Stimulated activated CD8-positive, alpha-beta memory T cell treated with anti-CD3 and anti-CD28 coated beads, Interleukin-4, amount 100 ng/mL, for 24 hours (primary cell): ENCODE results near the gene NEUROG1.

ENCODE experiments used
- DNase-seq: peaks from one replicate; pipeline ENCODE4 v3.0.0-alpha.2; 2020; ENCODE audit warnings: low read depth

NEUROG1 gene

DNA sequence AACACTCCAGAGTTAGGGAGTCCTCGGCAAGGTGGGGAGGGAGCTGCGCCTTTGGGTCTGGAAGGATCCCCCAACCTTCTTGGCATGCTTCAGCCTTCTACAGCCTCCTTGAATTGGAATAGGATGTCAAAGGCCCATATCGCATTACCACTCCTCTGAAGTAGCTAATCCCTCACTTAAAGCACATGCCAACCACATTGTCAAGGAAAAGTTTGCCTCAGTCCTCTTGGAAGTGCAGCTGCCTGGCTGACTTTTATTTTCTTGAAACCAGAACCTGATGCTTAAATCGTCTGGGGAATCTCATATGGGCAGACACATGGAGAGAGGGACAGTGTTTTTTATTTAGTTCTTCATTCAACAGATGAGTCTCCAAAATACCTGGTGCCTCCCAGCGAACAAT is 28.6 kb upstream of the NEUROG1 start:
- DNase-seq, result no peak

DNA sequence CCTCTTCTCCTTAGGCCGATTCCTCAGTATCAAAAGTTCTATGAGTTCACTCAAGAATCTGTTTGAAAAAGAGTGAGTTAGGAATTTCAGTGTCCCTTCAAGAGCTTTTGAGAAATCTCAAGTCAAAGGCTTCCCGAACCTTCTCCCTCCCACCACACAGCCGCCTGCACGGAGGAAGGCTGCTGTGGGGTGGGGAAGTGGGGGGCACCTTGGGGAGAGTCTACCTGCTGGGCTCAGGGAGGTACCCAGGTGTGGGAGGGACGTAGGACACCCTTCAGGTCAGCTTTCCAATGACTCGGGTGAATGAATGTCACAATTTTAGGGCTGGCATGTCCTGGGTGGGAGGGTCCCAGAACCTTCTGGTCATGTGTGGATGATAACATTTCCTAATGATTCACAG is 25.5 kb upstream of the NEUROG1 start:
- no peak for DNase-seq

GRCh38 chr5:135560858-135561257 is 25.1 kb upstream of the NEUROG1 start:
- DNase-seq, result peak; percentile 48

GRCh38 chr5:135559354-135559753 is 23.6 kb upstream of the NEUROG1 start:
- DNase-seq, result no peak

DNA sequence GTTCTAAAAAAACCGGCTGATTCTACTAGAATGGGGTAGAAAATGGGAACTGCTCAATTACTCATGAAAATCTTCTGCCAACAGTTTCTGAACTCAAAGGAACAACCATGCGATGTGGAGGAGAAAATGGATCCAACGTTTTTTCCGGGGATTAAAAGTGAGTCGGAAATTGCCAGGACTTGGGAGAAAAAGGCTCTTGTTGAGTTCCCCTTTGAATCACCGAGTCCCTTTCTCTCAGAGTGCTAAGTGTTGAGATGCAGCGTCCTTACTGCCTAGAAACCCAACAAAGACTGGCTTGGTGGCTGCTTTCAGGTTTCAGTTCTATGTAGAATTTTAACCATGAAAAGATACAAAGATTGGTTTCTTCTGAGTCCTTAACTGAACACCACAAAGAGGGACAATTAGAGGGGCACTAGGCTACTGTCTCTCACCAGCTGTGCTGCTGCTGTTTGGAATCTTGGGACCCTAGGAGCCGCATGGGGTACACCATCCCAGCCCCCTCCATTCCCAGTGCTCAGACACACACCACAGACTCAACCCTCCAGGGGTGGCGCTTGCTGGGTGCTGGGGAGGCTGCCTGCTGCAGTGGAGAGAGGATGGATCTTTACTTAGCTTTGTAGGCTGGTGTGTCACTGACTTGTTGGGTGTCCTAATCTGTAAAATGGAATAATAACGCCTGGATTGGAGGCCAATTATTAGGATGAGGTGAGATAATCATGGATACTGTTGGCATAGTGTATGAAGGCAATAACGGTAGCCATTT is 21.5 kb upstream of the NEUROG1 start:
- DNase-seq, result no peak

DNA sequence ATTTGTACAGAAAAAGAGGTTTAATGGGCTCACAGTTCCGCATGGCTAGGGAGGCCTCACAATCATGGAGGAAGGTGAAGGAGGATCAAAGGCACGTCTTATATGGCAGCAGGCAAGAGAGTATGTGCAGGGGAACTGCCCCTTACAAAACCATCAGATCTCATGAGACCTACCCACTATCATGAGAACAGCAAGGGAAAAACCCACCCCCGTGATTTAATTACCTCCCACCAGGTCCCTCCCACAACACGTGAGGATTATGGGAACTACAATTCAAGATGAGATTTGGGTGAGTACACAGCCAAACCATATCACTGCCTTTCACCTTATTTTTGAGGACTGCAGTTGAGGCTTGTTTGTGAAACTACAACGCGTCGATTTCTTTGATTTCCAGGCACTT is 20.9 kb upstream of the NEUROG1 start:
- no peak for DNase-seq

DNA sequence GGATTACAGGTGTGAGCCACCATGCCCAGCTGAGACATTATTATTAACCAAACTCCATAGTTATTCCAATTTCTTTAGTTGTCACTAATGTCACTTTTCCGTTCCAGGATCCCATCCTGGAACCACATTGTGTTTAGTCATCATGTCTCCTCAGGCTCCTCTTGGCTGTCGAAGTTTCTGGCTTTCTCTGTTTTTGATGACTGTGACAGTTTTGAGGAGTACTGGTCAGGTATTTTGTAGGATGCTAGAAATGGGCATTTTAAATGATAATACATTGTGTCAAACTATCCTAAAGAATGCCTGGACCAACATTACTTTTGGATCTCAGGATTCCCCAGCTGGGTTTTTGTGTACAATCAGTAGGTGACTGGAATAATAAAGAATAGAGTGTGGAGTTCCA is 19.8 kb upstream of the NEUROG1 start:
- DNase-seq, result no peak

DNA sequence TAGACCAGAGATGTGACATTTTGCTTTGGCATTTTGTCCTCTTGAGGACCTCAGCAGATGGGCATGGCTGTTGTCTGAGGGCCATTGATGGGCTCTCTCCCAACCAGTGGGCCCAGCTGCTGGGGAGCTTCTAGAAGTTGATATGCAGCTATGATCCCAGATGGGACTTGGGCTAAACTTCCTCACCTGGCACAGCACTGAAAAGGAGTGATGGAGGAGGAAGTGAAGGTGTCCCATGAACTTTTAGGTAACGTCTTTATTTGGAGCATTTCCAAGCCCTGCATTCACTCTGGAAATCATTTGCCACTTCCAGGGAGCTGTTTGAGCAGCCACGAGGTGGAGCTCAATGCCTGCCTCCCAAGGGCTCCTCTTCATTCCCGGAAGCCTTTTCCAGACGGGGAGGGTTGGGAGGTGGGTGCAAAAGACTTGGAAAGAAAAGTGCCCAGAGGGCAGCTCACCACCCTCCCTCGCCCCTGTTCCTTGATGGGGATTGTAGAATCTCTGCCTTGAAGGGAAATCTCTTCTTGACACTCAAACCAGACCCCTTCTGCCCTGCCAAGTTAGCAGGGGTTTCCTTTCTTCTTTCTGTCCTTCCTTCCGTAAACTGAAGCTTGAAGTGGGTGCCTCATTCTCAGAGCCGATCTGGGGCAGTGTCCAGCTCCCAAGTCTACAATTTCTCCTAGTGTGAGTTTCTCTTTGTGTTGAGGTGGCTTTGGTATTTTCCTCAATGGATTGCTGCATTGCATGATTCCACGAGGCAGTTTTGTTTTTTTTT is 18.1 kb upstream of the NEUROG1 start:
- no peak for DNase-seq

DNA sequence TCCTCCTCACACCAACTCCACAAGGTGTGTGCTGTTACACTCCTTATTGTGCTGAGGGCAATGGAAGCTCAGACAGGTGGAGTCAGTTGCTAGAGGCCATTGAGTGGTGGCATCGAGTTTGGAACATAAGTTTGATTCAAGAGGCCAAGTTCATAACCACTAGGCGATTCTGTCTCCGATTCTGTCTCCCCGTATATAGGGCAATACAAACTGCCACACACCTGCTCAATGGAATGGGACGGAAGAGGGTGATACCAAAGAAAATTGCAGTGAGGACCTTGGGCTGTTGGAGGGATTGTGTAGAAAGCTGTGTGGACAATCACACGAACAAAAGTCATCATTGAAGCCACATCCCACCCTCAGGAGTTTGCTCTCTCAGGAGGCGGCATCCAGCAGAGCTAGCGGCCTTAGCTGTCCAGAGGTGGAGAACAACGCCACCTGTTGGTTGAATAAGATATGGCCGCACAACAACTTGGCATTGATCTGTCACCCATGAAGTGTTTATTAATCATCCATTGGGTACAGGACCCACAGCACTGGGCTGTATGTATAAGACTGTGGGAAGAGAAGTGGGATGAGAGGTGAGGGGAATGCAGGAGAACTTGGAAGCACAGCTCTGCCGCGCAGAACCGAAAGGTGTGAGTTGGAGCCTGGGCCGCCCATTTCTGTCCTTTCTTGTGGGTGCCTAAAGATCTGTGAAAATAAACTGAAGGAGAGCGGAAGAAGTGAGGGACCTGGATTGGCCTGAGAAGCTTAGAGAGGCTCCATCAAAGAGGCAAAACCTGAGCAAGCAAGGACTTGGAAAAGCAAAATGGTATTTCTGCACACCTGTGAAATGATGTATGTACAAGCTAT is 16.1 kb upstream of the NEUROG1 start:
- peak; percentile 24 for DNase-seq

DNA sequence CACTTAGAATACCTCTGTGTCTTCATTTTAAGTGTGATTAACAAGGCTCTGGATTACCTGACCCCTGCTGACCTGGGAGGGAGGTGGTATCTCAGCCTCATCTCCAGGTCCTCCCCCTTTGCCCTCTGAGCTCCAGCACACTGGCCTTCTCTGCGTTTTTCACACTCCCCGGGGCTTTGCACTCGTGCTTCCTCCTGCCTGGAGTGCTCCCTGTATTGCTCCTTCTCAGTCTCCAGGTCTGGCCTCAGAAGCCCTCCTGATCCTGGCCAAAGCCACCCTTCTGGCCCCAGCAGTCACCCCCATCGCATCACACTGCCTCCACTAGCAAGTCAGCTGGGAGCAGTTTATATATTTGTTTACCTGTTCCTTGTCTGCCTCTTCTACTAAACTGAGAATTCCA is 13.6 kb upstream of the NEUROG1 start:
- DNase-seq, result no peak

DNA sequence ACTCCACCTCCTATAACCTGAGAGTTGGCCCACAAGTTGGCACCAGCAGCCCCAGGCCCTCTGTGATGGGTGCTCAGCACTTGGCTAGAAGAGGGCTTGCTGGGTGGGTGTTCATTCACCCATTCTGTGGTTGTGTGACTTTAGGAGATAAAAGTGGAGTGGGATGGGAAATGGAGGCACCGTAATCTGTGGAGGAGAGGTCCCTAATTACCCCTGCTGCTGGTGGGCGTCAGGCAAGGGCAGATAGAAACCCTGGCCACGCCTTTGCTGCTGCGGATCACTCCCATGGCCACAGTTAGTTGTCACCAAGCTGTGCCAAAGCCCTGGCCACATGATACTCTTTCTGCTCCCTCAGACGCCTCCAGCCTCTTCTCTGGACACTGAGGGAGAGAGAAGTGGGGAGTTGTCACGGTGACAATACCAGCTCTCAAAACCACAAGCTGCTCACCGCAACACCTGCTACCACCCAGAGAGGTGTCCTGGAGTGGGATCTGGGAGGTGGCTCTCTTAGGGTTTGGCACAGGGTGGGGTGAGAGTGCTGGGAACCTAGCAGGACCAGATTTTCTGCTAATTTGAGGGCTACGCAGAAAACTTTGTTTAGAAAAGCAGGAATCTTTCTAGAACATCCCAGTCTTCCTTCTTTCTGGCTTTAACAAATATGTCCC is 12.0 kb upstream of the NEUROG1 start:
- DNase-seq, result no peak

- no peak for DNase-seq
These were observed 11.1 kb upstream of the NEUROG1 start for GRCh38 chr5:135546912-135547311.

DNA sequence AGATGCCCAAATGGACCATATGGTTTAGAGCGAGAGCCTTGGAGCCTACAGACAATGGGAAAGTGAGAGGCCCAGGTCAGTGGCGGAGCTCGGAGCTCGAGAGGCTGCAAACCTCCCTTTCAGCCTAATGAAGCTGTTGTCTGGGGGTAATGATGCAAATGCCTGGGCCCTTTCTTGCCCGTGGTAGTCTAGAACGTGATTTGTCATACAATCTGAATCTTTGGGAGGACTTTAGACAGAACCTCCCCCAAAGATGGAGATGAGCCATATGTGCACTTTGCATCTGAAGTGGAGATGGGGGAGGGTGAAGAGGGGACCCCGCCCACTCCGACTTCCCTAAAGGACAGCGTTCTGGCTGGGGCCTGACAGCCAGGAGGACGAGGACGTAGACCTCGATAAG is 10.3 kb upstream of the NEUROG1 start:
- no peak for DNase-seq

DNA sequence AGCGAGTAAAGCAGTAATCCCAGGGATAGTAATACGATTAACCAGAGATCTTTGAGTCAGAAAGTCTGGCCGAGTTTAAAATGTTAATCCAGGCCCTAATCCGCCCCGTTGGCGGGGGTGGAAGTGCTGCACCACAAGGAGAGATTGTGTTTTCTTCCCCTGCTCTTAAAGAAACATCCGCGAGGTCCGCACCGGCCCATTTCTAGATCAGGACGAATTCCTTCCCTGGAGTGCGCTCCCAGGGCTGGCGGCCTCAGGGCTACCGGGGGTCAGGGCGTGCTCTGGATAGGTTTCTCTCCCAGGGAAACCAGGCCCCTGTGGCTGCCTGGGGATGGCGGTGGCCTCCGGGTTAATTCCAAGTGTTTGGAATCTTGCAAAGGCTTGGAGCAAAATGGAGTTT is 9.3 kb upstream of the NEUROG1 start:
- no peak for DNase-seq

GRCh38 chr5:135543485-135544304 is 7.9 kb upstream of the NEUROG1 start:
- DNase-seq, result no peak

DNA sequence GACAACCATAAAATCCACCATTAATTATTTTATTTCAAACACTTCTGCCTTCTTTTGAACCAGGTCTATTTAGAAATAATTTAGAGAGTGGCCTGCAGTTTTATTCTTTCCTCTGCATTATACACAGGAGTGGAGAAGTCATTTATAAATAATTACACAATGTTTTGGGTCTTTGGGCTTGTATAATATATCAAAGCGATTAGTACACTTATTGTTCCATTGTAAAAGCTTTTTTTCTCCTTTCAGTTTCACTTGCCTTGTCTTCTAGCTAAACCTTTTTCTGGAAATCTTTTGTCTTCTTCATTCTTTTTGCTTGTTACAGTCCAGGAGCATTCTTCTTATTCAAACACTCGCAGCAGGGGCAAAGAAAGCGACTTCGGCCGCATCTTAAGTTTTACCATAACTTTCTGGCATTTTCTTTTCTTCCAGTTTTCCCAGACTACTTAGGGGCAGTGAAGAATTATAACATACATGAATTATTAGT is 7.3 kb upstream of the NEUROG1 start:
- no peak for DNase-seq

DNA sequence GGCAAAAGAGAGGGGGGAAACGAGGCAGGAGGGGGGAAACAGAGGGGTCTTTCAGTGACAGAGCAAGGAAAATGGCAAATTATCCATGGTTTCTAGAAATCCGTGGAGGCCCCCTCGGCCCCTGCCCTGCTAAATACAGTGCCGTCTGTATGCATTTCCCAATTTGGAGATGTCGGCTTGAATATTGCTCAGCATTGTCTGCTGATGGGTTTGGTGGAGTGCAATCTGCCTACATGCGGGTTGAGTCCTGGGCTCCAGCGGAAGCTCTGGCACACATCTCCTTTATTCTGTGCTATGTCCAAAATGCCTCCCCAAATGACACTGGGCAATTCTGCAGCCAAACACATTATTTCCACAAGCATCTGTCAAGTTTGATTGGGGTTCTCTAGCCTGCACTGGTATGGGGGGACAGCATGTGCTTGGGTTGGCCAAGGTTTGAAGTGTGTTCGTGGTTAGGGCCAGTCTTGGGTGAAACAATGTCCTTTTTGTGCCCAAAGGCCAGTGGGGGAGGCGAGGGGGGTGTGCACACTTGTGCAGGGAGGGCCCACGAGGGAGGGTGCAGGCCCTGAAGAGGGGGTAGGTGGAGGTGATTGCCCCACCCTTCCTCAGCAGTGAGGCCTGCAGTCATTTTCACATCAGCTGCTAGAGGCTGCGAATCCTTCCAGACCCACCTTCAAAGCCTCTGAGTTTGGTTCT is 6.2 kb upstream of the NEUROG1 start:
- no peak for DNase-seq

DNA sequence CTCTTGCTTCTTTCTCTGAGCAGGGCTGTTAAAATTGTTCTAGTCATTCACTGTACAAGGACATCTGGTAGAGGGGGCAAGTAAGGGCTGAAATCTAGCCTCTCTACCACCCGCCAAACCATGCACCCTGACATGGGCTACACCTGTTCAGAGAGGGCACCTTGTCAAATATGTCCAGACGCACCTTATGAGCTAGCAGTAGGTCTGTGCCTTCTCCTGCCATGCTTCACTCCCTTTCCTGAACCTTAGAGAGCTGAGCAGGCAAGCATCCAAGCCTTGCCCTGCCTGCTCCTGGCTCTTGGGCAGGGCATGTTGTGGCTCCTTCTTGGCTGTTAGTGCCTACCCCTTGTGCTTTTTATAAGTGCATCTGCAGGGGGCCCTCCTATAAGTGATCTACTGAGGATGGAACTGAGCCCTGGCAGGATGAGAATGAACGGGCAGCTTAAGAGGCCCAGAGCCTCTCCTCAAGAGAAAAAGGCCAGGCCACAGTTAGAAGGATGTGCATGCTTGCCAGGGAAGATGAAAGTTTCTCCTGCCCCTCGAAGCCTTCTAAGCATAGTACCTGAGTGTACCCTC is 3.8 kb upstream of the NEUROG1 start:
- no peak for DNase-seq

GRCh38 chr5:135538261-135538660 is 2.5 kb upstream of the NEUROG1 start:
- DNase-seq, result no peak

DNA sequence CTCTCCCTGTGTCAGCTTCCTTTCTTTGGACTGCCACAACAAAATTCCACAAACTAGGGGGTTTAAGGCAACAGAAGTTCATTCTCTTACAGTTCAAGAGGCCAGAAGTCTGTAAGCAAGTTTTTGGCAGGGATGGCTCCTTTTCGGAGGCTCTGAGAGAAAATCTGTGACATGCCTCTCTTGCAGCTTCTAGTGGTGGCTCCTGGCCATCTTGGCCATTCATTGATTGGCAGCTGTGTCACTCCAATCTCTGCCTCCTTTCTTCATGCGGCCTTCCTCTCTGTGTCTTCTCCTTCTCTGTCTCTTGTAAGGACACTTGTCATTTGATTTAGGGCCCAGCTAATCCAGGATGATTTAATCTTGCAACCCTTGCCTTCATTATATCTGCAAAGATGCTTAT is 2.0 kb upstream of the NEUROG1 start:
- DNase-seq, result no peak
